ENCODE data around the gene DDR2.
"Not testable (repeated sequence)": the region's sequence is repeated elsewhere in the genome, so short reads cannot be mapped to it uniquely, and the experiment has no call there.

GRCh38 chr1:162796617-162797279 lies 164.5 kb downstream of the DDR2 start:
- not testable (repeated sequence) for TF ChIP-seq CTCF (conservative IDR thresholded peaks at IDR 0.05); ZFX (IDR thresholded peaks at IDR 0.05)

All from C4-2B (cell line).